Thoracic aorta (tissue), 2 donors: ENCODE measurements around the gene GPR34. TPM values are rescaled to one million over a fixed set of nuclear protein-coding genes. Genes with fewer than 3 reads are reported as not detected.

Experiments used
- ATAC-seq: fragments of 150-250 bp; one replicate; pipeline ENCODE4 v1.8.0; 2017; ENCODE audit warnings: low read depth; ENCODE audit not compliant: insufficient number of reproducible peaks, low FRiP score
- DNase-seq: peaks from one replicate; pipeline ENCODE4 v3.0.0-alpha.2; 2020; ENCODE audit warnings: low spot score
- H3K27ac ChIP-seq, 2 donors: fragments of 200-600 bp; sonication (generic); 1 replicate in 1 of 2; 2 replicates in 1 of 2; pipeline ENCODE4 v1.5.1; 2016; ENCODE audit warnings: mild to moderate bottlenecking in 2 of 2, moderate library complexity in 2 of 2
- H3K27me3 ChIP-seq: fragments of 200-600 bp; sonication (generic); replicated peaks from 2 replicates; pipeline ENCODE4 v1.6.0; 2016; ENCODE audit warnings: mild to moderate bottlenecking; ENCODE audit not compliant: insufficient read depth
- H3K36me3 ChIP-seq: fragments of 200-600 bp; sonication (generic); one replicate; pipeline ENCODE4 v1.5.1; 2016
- H3K4me1 ChIP-seq, 2 donors: fragments of 200-600 bp; sonication (generic); 1 replicate in 1 of 2; 2 replicates in 1 of 2; pipeline versions ENCODE4 v1.5.1 to v1.6.0; 2016; ENCODE audit warnings: low read depth in 2 of 2, mild to moderate bottlenecking in 1 of 2; ENCODE audit not compliant: control insufficient read depth in 1 of 2
- H3K4me3 ChIP-seq: fragments of 200-600 bp; sonication (generic); 2 replicates; pipeline ENCODE4 v1.5.1; 2016; ENCODE audit warnings: mild to moderate bottlenecking
- H3K9me3 ChIP-seq: fragments of 200-600 bp; sonication (generic); 2 replicates; pipeline ENCODE4 v1.5.1; 2016
- total RNA-seq, 2 donors: library from RNA; depleted of rRNA; stranded (reverse); fragments of >200 nt; gene quantifications; one replicate each; pipeline versions ENCODE4 v1.1.0 to v1.2.3, GENCODE V29; 2016
- TF ChIP-seq, protein P1 (sequence below): fragments of 200-600 bp; sonication (generic); IDR thresholded peaks from one replicate; pipeline ENCODE4 v1.5.1; 2019; ENCODE audit warnings: antibody characterized with exemption

Gene GPR34
- total RNA-seq, 2 donors from 2014 or later = 28.0 to 38.6 TPM

DNA sequence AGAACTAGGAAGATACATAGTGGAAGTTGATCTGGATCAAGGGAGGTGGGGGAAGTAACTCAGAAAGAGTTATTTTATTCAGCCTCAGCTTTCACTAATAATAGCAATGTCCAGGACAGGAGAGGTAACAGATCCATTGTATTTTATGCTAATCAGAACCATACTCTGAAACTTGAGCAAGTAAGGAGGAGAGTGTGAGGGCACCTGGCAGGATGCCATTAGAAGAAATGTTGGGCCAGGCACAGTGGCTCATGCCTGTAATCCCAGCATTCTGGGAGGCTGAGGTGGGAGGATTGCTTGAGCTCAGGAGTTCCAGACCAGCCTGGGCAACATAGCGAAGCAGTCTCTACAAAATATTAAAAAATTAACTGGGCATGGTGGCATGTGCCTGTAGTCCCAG is 16.3 kb downstream of the GPR34 start:
- ATAC-seq (no peak), DNase-seq (no peak)
- Histone ChIP-seq H3K27ac (peak overlapping the region in 1 of 2 donors; percentile 27), H3K36me3 (no peaks in the 10 kb centered on the region), H3K27me3 (no peaks in the 10 kb centered on the region), H3K4me1 (peaks cover 0 to 18% of the 10 kb centered on the region in 2 donors), H3K9me3 (no peaks in the 10 kb centered on the region), H3K4me3 (no peak overlapping the region)
- TF ChIP-seq, protein P1, sequence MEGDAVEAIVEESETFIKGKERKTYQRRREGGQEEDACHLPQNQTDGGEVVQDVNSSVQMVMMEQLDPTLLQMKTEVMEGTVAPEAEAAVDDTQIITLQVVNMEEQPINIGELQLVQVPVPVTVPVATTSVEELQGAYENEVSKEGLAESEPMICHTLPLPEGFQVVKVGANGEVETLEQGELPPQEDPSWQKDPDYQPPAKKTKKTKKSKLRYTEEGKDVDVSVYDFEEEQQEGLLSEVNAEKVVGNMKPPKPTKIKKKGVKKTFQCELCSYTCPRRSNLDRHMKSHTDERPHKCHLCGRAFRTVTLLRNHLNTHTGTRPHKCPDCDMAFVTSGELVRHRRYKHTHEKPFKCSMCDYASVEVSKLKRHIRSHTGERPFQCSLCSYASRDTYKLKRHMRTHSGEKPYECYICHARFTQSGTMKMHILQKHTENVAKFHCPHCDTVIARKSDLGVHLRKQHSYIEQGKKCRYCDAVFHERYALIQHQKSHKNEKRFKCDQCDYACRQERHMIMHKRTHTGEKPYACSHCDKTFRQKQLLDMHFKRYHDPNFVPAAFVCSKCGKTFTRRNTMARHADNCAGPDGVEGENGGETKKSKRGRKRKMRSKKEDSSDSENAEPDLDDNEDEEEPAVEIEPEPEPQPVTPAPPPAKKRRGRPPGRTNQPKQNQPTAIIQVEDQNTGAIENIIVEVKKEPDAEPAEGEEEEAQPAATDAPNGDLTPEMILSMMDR = no peak

DNA sequence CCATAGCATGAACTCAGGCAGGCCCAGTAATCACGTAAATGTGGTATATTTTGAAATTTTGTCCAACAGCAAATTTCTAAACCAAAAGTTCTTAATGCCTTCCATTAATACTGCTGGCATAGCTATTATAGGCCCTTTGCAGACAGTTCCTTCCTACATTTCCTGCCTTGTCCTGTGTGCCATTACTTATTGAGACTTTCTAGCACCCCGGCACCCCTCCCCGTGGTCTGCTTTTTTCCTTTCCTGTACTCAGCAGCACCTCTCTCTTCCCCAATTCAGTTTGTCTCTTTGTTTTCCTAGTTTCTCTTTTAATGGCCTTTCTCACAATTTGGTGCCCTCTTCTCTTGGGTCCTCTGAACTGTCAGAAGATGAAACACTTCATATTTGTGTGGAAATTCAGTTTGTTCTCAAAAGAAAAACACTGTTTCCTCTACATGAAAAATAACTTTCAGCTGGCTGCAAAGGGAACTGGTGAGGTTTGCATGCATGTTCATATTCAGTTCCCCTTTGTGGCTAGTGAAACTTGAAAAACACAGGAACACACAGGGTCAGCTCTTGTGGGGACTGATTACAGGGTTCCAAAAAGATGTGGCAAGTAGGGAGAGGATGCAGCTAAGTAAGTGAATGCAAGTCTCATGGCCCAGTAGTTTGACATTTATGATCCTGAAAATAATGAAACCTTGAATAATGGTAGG is 17.1 kb downstream of the GPR34 start:
- Histone ChIP-seq H3K27me3 (no peaks in the 10 kb centered on the region), H3K36me3 (no peaks in the 10 kb centered on the region), H3K4me3 (no peak overlapping the region), H3K4me1 (peaks cover 0 to 18% of the 10 kb centered on the region in 2 donors), H3K27ac (peak overlapping the region in 1 of 2 donors; percentile 27), H3K9me3 (no peaks in the 10 kb centered on the region)
- no peak for ATAC-seq
- TF ChIP-seq, protein P1 = no peak
- DNase-seq = no peak

DNA sequence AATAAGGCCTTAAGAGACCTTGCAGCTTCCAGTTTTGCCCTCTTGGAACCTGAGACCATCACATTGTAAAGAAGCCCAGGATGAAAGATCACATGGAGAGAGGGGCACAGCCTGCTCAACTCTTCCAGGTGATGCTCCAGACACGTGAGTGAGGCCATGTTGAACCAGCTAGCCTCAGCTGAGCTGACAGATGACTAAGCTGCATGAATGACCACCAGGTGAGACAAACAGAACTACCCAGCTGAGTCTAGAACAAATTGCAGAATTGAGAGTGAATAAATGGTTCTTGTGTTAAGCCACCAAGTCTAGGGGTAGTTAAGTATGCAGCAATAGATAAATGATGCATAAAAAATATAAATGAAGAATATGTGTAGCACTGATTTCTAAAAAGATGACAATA is 18.4 kb downstream of the GPR34 start:
- Histone ChIP-seq H3K9me3 (no peaks in the 10 kb centered on the region), H3K4me3 (no peak overlapping the region), H3K27ac (no peak overlapping the region), H3K27me3 (no peaks in the 10 kb centered on the region), H3K4me1 (peaks cover 0 to 18% of the 10 kb centered on the region in 2 donors), H3K36me3 (no peaks in the 10 kb centered on the region)
- DNase-seq (no peak), ATAC-seq (no peak)
- TF ChIP-seq, protein P1 = no peak

DNA sequence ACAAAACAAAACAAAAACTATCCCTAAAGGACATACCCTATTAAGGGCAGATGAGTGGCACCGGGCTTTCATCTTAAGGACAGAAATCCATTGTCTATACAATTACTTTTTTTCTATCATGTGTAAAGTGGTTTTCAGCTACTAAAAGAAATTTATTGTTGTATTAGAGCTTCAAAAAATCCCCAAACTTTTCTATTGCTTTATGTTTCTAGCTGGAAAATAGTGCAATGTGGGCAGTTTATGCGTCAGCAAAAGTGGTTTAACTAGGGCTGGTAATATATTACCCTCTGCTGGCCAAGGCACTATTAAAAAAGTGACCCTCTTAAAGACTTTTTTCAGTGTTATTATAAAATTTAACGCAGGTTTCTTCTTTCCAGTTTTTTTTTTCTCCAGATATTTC is 19.7 kb downstream of the GPR34 start:
- no peaks in the 10 kb centered on the region for H3K9me3 ChIP-seq
- no peaks in the 10 kb centered on the region for H3K36me3 ChIP-seq
- peaks cover 0 to 18% of the 10 kb centered on the region in 2 donors for H3K4me1 ChIP-seq
- TF ChIP-seq, protein P1 = no peak
- no peak overlapping the region for H3K4me3 ChIP-seq
- H3K27ac ChIP-seq = no peak overlapping the region
- DNase-seq (no peak), ATAC-seq (no peak)
- no peaks in the 10 kb centered on the region for H3K27me3 ChIP-seq

DNA sequence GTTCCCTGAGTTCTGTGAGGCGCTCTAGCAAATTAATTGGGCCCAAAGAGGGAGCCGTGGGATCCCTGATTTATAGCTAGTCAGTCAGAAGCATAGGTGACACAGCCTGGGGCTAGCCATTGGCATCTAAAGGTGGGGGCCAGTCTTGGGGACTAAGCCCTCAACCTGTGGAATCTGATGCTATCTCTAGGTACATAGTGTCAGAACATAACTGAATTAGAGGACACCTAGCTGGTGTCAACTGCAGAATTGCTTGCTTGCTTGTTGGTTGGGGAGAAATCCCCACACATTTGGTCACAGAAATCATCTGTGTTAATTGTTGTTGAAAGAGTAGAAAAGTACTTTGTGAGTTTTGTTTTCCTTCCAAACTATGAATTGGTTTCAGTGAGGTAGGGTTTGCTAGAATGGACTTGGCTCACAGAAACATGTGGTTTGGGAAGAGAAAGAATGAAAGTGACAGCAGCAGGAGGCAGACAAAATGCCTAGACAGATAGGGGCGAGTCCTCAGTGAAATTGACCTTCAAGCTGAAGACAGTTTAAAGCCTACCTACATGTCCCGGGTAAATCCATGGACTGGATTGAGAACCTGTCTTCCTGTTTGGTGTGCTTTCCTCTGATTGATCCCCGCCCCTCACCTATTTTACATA is 22.4 kb downstream of the GPR34 start:
- DNase-seq = no peak
- no peaks in the 10 kb centered on the region for H3K36me3 ChIP-seq
- peaks cover 0 to 16% of the 10 kb centered on the region in 2 donors for H3K4me1 ChIP-seq
- H3K27me3 ChIP-seq = no peaks in the 10 kb centered on the region
- H3K9me3 ChIP-seq = no peaks in the 10 kb centered on the region
- no peak overlapping the region for H3K27ac ChIP-seq
- TF ChIP-seq, protein P1 = no peak
- H3K4me3 ChIP-seq = no peak overlapping the region
- ATAC-seq = no peak
